Spleen (tissue), 7 donors: Measurements from ENCODE around the gene AMBRA1.

Source experiments
- POLR2A ChIP-seq, 3 donors: fragments of 450-650 bp; IDR thresholded peaks; one replicate each; pipeline ENCODE4 v1.5.1; 2017; ENCODE audit warnings: antibody characterized with exemption in 3 of 3, mild to moderate bottlenecking in 1 of 3
- POLR2AphosphoS5 ChIP-seq, 3 donors: sonication (generic); formaldehyde crosslinking; IDR thresholded peaks; one replicate each; pipeline ENCODE4 v1.5.1; 2017; ENCODE audit warnings: antibody characterized with exemption in 3 of 3
- TF ChIP-seq, protein P1 (sequence below), 11 experiments: fragments of 200-600 bp in 7 of 11; fragments of 450-650 bp in 4 of 11; sonication (generic) in 4 of 11; IDR thresholded peaks in 8 of 11; conservative IDR thresholded peaks in 3 of 11; 1 replicate in 7 of 11; 2 replicates in 4 of 11; pipeline versions ENCODE4 v1.4.0 to v1.8.0; 2016 to 2021; ENCODE audit warnings: antibody characterized with exemption in 11 of 11, inconsistent platforms in 4 of 11, mild to moderate bottlenecking in 1 of 11
- donor health status: DM: no; HTN: no; CAD: no; lungs with moderate emphysema.
- donor health status: DM: no; HTN: no; CAD: no.
- donor health status: DM: no; HTN: no; CAD: no.

DNA sequence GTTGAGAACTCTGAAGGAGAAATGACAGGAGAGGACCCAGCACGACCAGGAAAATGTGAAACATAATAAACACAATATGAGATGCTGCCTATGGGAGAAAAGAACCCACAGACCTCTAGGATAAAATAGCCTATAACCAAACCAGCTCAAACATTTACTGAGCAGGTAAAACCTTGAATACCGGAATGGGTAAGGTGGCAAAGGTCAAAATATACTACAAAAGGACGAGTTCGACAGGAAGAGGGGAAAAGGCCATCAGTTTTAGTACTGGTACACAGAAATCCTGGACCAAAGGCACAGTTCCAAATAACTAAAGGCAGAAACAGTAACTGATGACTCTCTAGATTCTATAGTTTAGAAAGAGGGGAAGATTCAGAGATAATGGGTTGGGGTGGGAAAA, 96.3 kb downstream of the AMBRA1 start:
- TF ChIP-seq, protein P1, sequence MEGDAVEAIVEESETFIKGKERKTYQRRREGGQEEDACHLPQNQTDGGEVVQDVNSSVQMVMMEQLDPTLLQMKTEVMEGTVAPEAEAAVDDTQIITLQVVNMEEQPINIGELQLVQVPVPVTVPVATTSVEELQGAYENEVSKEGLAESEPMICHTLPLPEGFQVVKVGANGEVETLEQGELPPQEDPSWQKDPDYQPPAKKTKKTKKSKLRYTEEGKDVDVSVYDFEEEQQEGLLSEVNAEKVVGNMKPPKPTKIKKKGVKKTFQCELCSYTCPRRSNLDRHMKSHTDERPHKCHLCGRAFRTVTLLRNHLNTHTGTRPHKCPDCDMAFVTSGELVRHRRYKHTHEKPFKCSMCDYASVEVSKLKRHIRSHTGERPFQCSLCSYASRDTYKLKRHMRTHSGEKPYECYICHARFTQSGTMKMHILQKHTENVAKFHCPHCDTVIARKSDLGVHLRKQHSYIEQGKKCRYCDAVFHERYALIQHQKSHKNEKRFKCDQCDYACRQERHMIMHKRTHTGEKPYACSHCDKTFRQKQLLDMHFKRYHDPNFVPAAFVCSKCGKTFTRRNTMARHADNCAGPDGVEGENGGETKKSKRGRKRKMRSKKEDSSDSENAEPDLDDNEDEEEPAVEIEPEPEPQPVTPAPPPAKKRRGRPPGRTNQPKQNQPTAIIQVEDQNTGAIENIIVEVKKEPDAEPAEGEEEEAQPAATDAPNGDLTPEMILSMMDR (IDR thresholded peaks at IDR 0.05 in 8 of 11, conservative IDR thresholded peaks at IDR 0.05 in 3 of 11), result no peak
- TF ChIP-seq POLR2AphosphoS5 (IDR thresholded peaks at IDR 0.05) (no peak), POLR2A (IDR thresholded peaks at IDR 0.05) (no peak)
